ENCODE data around the gene SRP72. TPM values are rescaled to one million over a fixed set of nuclear protein-coding genes. Genes with fewer than 3 reads are reported as not detected.

SRP72 gene
- total and polyA plus RNA-seq, 2 of the 8 experiments (the other 6 are each of a cell fraction or from before 2014, with no cell fraction given): 37.7 to 144 TPM

DNA sequence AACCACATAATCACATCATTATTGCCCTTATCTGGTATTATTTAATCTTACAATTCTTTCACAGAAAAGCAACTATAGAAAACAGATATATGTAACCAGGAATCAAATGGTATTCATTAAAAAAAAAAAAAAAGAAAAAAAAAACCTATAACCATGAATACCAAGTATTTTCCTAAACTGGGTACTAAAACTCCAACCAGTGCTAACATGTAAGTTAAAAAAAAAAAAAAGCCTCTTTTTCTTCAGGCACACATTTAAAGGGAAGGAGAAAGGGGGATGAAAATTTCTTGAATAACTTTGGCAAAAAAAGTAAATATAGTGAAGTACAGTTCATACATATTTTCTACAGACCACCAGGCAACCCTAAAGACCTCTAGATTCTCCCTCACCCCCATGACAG lies 34.1 kb upstream of the SRP72 start (continued):
- TF ChIP-seq, protein P1, sequence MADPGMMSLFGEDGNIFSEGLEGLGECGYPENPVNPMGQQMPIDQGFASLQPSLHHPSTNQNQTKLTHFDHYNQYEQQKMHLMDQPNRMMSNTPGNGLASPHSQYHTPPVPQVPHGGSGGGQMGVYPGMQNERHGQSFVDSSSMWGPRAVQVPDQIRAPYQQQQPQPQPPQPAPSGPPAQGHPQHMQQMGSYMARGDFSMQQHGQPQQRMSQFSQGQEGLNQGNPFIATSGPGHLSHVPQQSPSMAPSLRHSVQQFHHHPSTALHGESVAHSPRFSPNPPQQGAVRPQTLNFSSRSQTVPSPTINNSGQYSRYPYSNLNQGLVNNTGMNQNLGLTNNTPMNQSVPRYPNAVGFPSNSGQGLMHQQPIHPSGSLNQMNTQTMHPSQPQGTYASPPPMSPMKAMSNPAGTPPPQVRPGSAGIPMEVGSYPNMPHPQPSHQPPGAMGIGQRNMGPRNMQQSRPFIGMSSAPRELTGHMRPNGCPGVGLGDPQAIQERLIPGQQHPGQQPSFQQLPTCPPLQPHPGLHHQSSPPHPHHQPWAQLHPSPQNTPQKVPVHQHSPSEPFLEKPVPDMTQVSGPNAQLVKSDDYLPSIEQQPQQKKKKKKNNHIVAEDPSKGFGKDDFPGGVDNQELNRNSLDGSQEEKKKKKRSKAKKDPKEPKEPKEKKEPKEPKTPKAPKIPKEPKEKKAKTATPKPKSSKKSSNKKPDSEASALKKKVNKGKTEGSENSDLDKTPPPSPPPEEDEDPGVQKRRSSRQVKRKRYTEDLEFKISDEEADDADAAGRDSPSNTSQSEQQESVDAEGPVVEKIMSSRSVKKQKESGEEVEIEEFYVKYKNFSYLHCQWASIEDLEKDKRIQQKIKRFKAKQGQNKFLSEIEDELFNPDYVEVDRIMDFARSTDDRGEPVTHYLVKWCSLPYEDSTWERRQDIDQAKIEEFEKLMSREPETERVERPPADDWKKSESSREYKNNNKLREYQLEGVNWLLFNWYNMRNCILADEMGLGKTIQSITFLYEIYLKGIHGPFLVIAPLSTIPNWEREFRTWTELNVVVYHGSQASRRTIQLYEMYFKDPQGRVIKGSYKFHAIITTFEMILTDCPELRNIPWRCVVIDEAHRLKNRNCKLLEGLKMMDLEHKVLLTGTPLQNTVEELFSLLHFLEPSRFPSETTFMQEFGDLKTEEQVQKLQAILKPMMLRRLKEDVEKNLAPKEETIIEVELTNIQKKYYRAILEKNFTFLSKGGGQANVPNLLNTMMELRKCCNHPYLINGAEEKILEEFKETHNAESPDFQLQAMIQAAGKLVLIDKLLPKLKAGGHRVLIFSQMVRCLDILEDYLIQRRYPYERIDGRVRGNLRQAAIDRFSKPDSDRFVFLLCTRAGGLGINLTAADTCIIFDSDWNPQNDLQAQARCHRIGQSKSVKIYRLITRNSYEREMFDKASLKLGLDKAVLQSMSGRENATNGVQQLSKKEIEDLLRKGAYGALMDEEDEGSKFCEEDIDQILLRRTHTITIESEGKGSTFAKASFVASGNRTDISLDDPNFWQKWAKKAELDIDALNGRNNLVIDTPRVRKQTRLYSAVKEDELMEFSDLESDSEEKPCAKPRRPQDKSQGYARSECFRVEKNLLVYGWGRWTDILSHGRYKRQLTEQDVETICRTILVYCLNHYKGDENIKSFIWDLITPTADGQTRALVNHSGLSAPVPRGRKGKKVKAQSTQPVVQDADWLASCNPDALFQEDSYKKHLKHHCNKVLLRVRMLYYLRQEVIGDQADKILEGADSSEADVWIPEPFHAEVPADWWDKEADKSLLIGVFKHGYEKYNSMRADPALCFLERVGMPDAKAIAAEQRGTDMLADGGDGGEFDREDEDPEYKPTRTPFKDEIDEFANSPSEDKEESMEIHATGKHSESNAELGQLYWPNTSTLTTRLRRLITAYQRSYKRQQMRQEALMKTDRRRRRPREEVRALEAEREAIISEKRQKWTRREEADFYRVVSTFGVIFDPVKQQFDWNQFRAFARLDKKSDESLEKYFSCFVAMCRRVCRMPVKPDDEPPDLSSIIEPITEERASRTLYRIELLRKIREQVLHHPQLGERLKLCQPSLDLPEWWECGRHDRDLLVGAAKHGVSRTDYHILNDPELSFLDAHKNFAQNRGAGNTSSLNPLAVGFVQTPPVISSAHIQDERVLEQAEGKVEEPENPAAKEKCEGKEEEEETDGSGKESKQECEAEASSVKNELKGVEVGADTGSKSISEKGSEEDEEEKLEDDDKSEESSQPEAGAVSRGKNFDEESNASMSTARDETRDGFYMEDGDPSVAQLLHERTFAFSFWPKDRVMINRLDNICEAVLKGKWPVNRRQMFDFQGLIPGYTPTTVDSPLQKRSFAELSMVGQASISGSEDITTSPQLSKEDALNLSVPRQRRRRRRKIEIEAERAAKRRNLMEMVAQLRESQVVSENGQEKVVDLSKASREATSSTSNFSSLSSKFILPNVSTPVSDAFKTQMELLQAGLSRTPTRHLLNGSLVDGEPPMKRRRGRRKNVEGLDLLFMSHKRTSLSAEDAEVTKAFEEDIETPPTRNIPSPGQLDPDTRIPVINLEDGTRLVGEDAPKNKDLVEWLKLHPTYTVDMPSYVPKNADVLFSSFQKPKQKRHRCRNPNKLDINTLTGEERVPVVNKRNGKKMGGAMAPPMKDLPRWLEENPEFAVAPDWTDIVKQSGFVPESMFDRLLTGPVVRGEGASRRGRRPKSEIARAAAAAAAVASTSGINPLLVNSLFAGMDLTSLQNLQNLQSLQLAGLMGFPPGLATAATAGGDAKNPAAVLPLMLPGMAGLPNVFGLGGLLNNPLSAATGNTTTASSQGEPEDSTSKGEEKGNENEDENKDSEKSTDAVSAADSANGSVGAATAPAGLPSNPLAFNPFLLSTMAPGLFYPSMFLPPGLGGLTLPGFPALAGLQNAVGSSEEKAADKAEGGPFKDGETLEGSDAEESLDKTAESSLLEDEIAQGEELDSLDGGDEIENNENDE (IDR thresholded peaks at IDR 0.05; ENCODE audit: insufficient replicate concordance, low read length): no peak
- TF ChIP-seq TEAD4 (IDR thresholded peaks at IDR 0.05; ENCODE audit: low read depth, low read length) (no peak), CHD1 (IDR thresholded peaks at IDR 0.05; ENCODE audit: low read depth, low read length) (no peak), CREB1 (IDR thresholded peaks at IDR 0.05) (no peak), SP2 (IDR thresholded peaks at IDR 0.05; ENCODE audit: low read length) (no peak), ZNF274 (IDR thresholded peaks at IDR 0.05; ENCODE audit: borderline replicate concordance, extremely low read depth, low read length) (no peak), TBP (IDR thresholded peaks at IDR 0.05; ENCODE audit: low read depth, low read length) (no peak), YY1 (IDR thresholded peaks at IDR 0.05; ENCODE audit: low read depth, low read length) (no peak), RFX5 (IDR thresholded peaks at IDR 0.05; ENCODE audit: borderline replicate concordance, low read depth, low read length) (no peak)
- TF ChIP-seq, protein P2, sequence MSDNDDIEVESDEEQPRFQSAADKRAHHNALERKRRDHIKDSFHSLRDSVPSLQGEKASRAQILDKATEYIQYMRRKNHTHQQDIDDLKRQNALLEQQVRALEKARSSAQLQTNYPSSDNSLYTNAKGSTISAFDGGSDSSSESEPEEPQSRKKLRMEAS (IDR thresholded peaks at IDR 0.05): no peak
- TF ChIP-seq, protein P3, sequence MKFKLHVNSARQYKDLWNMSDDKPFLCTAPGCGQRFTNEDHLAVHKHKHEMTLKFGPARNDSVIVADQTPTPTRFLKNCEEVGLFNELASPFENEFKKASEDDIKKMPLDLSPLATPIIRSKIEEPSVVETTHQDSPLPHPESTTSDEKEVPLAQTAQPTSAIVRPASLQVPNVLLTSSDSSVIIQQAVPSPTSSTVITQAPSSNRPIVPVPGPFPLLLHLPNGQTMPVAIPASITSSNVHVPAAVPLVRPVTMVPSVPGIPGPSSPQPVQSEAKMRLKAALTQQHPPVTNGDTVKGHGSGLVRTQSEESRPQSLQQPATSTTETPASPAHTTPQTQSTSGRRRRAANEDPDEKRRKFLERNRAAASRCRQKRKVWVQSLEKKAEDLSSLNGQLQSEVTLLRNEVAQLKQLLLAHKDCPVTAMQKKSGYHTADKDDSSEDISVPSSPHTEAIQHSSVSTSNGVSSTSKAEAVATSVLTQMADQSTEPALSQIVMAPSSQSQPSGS (IDR thresholded peaks at IDR 0.05; ENCODE audit: low read length): no peak
